ENCODE measurements around the gene MACROH2A2. TPM values are rescaled to one million over a fixed set of nuclear protein-coding genes. Genes with fewer than 3 reads are reported as not detected.
A peak's percentile ranks its signal among the peaks of the same experiment; 100 is the strongest.
"Not testable (repeated sequence)": the region's sequence is repeated elsewhere in the genome, so short reads cannot be mapped to it uniquely, and the experiment has no call there.

The MACROH2A2 gene
- total and polyA plus RNA-seq, 2 donors, result 10.7 to 12.9 TPM

DNA sequence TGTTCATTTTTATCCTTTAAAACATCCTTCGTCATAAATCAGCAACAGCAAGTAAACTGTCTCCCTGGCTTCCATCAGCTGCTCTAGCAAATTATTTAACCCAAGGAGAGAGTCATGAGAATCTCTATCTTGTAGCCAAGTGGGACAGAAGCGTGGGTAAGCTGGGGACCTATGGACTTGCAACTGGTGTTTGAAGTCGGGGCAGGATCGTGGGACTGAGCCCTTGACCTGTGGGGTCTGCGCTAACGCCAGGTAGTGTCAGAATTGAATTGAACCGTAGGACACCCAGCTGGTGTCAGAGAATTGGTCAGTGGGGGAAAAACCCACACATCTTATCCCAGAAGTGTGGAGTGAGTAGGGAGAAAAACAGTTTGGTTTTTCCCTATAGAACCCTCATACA lies 66.6 kb downstream of the MACROH2A2 start:
- peaks cover 0 to 8% of the 10 kb centered on the region in 2 donors for H3K4me1 ChIP-seq (ENCODE audit: control insufficient read depth in 2 of 2, insufficient read depth in 2 of 2, low read length in 2 of 2)
- 96% methylated on average over 7 of the region's 7 CpGs for WGBS
- no peaks in the 10 kb centered on the region for H3K36me3 ChIP-seq (ENCODE audit: control insufficient read depth in 2 of 2, insufficient read depth in 2 of 2, low read length in 1 of 2)
- H3K27ac ChIP-seq (ENCODE audit: low read depth in 1 of 2, low read length in 1 of 2), result no peak overlapping the region
- no peaks in the 10 kb centered on the region for H3K9me3 ChIP-seq (ENCODE audit: control insufficient read depth in 2 of 2, insufficient read depth in 1 of 2, low read length in 1 of 2)
- no peak overlapping the region for H3K4me3 ChIP-seq (ENCODE audit: low read length in 2 of 2)
- H3K27me3 ChIP-seq (ENCODE audit: control insufficient read depth in 2 of 2, insufficient read depth in 1 of 2, low read length in 1 of 2), result no peaks in the 10 kb centered on the region
- no peak for DNase-seq (ENCODE audit: low read depth in 6 of 9, low spot score in 9 of 9)

DNA sequence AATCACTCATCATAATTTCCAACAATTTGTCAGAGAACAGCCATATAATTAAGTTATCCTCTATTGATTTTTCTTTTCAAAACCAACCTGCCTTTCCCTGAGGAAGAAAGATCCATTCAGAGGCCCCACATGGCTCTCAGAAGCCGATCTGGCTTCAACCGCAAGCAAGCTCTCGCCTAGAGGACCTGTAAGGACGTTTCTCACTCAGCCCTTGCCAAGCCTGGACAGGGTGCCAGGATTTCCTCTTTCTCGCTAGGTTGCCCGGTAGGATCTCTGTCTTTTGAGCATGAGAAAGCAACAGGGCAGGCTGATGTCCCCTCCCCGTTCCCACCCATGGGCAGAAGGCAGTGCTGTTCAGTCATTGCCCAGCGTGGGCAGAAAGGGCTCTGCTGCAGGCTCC lies 67.0 kb downstream of the MACROH2A2 start:
- no peaks in the 10 kb centered on the region for H3K9me3 ChIP-seq (ENCODE audit: control insufficient read depth in 2 of 2, insufficient read depth in 1 of 2, low read length in 1 of 2)
- H3K4me3 ChIP-seq (ENCODE audit: low read length in 2 of 2), result no peak overlapping the region
- H3K27ac ChIP-seq (ENCODE audit: low read depth in 1 of 2, low read length in 1 of 2), result no peak overlapping the region
- H3K4me1 ChIP-seq (ENCODE audit: control insufficient read depth in 2 of 2, insufficient read depth in 2 of 2, low read length in 2 of 2), result peaks cover 0 to 11% of the 10 kb centered on the region in 2 donors
- WGBS, result 93% methylated on average over 8 of the region's 8 CpGs
- H3K27me3 ChIP-seq (ENCODE audit: control insufficient read depth in 2 of 2, insufficient read depth in 1 of 2, low read length in 1 of 2), result no peaks in the 10 kb centered on the region
- no peaks in the 10 kb centered on the region for H3K36me3 ChIP-seq (ENCODE audit: control insufficient read depth in 2 of 2, insufficient read depth in 2 of 2, low read length in 1 of 2)
- no peak for DNase-seq (ENCODE audit: low read depth in 6 of 9, low spot score in 9 of 9)

DNA sequence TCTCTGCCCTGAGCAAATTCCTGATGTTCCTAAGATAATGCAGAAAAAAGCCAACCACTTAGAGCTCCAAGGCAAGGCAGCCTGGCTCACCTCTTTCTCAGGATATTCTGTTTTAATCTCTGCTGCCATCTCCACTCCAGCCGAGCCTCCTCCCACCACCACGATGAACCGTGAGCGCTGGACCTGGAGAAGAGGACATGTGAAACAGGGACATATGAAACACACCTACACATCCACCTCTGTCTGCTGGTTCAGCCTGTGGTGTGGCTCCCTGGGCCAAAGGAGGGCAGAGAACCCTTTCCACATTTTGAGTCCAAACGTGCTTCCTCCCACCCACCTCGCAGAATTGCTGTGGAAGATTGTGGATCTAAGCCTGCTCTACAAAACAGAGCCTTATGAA lies 67.8 kb downstream of the MACROH2A2 start:
- H3K27me3 ChIP-seq (ENCODE audit: control insufficient read depth in 2 of 2, insufficient read depth in 1 of 2, low read length in 1 of 2), result no peaks in the 10 kb centered on the region
- no peaks in the 10 kb centered on the region for H3K36me3 ChIP-seq (ENCODE audit: control insufficient read depth in 2 of 2, insufficient read depth in 2 of 2, low read length in 1 of 2)
- DNase-seq (ENCODE audit: low read depth in 6 of 9, low spot score in 9 of 9), result no peak
- H3K27ac ChIP-seq (ENCODE audit: low read depth in 1 of 2, low read length in 1 of 2), result no peak overlapping the region
- H3K9me3 ChIP-seq (ENCODE audit: control insufficient read depth in 2 of 2, insufficient read depth in 1 of 2, low read length in 1 of 2), result peaks cover 0 to 2% of the 10 kb centered on the region in 2 donors
- 98% methylated on average over 6 of the region's 6 CpGs for WGBS
- H3K4me1 ChIP-seq (ENCODE audit: control insufficient read depth in 2 of 2, insufficient read depth in 2 of 2, low read length in 2 of 2), result peaks cover 0 to 16% of the 10 kb centered on the region in 2 donors
- no peak overlapping the region for H3K4me3 ChIP-seq (ENCODE audit: low read length in 2 of 2)

DNA sequence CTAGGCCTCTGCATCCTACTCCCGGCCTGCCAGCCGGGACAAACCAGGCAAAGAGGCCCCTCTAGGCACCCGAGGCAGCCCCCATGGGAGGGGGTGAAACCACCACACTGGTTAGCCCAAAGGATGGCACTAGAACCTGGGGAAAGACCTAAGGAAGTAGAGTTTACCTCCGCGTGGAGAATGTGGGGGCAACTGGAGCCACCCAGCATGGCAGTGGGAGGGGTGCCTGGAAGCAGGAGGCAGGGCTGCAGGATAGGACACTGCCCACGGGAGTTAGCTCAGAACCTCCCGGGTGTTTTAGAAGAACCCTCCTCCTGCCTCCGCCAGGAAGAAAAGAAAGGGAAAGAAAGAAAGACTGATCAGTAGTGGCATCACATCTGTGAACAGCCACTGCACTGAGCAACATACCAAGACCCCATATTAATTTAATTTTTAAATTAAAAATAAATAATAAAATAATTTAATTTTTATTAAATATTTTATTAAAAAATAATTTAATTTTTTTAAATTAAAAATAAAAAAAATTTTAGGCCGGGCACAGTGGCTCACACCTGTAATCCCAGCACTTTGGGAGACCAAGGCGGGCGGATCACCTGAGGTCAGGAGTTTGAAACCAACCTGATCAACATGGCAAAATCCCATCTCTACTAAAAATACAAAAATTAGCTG lies 68.8 kb downstream of the MACROH2A2 start:
- H3K36me3 ChIP-seq (ENCODE audit: control insufficient read depth in 2 of 2, insufficient read depth in 2 of 2, low read length in 1 of 2), result no peaks in the 10 kb centered on the region
- H3K27me3 ChIP-seq (ENCODE audit: control insufficient read depth in 2 of 2, insufficient read depth in 1 of 2, low read length in 1 of 2), result no peaks in the 10 kb centered on the region
- DNase-seq (ENCODE audit: low read depth in 6 of 9, low spot score in 9 of 9), result no peak
- peaks cover 0 to 25% of the 10 kb centered on the region in 2 donors for H3K4me1 ChIP-seq (ENCODE audit: control insufficient read depth in 2 of 2, insufficient read depth in 2 of 2, low read length in 2 of 2)
- H3K9me3 ChIP-seq (ENCODE audit: control insufficient read depth in 2 of 2, insufficient read depth in 1 of 2, low read length in 1 of 2), result peaks cover 0 to 2% of the 10 kb centered on the region in 2 donors
- 98% methylated on average over 11 of the region's 11 CpGs for WGBS
- H3K4me3 ChIP-seq (ENCODE audit: low read length in 2 of 2), result no peak overlapping the region
- H3K27ac ChIP-seq (ENCODE audit: low read depth in 1 of 2, low read length in 1 of 2), result no peak overlapping the region

DNA sequence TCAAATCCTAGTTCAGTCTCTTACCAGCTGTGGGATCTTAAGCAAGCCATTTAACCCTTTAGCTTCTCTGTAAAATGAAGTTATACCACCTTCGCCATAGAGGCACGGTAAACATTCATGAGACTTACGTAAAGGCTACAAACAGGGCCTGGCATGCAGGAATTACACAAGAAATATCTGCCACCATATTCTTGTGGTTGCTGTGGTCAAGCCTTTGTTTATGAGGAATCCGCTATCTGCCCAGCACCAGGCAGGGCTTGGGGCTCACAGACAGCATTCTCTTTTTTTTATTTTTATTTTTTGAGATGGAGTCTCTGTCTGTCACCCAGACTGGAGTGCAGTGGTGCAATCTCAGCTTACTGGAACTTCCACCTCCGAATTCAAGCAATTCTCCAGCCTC lies 70.1 kb downstream of the MACROH2A2 start:
- 98% methylated on average over 5 of the region's 5 CpGs for WGBS
- Histone ChIP-seq H3K36me3 (ENCODE audit: control insufficient read depth in 2 of 2, insufficient read depth in 2 of 2, low read length in 1 of 2) (no peaks in the 10 kb centered on the region), H3K9me3 (ENCODE audit: control insufficient read depth in 2 of 2, insufficient read depth in 1 of 2, low read length in 1 of 2) (peaks cover 0 to 2% of the 10 kb centered on the region in 2 donors), H3K4me3 (ENCODE audit: low read length in 2 of 2) (no peak overlapping the region), H3K27me3 (ENCODE audit: control insufficient read depth in 2 of 2, insufficient read depth in 1 of 2, low read length in 1 of 2) (no peaks in the 10 kb centered on the region), H3K27ac (ENCODE audit: low read depth in 1 of 2, low read length in 1 of 2) (no peak overlapping the region), H3K4me1 (ENCODE audit: control insufficient read depth in 2 of 2, insufficient read depth in 2 of 2, low read length in 2 of 2) (peaks cover 0 to 25% of the 10 kb centered on the region in 2 donors)
- DNase-seq (ENCODE audit: low read depth in 6 of 9, low spot score in 9 of 9), result no peak

DNA sequence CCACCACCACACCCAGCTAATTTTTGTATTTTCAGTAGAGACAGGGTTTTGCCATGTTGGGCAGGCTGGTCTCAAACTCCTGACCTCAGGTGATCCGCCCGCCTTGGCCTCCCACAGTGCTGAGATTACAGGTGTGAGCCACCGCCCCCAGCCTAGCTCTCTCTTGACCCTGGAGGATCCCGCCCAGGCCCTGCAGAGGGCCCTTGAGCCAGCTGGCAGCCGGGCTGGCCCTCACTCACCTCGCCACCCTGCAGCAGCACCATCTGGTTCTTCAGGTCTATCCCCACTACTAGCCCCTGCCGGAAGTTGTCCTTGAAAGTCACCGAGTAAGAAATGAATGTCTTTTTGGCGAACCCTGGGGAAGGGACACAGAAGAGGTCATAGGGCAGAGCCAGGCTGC lies 70.5 kb downstream of the MACROH2A2 start:
- H3K4me1 ChIP-seq (ENCODE audit: control insufficient read depth in 2 of 2, insufficient read depth in 2 of 2, low read length in 2 of 2), result peaks cover 0 to 25% of the 10 kb centered on the region in 2 donors
- not testable (repeated sequence) for H3K27ac ChIP-seq (ENCODE audit: low read depth in 1 of 2, low read length in 1 of 2); H3K4me3 ChIP-seq (ENCODE audit: low read length in 2 of 2); H3K27me3 ChIP-seq (ENCODE audit: control insufficient read depth in 2 of 2, insufficient read depth in 1 of 2, low read length in 1 of 2); DNase-seq (ENCODE audit: low read depth in 6 of 9, low spot score in 9 of 9); H3K36me3 ChIP-seq (ENCODE audit: control insufficient read depth in 2 of 2, insufficient read depth in 2 of 2, low read length in 1 of 2); H3K9me3 ChIP-seq (ENCODE audit: control insufficient read depth in 2 of 2, insufficient read depth in 1 of 2, low read length in 1 of 2)
- WGBS, result 96% methylated on average over 9 of the region's 9 CpGs

DNA sequence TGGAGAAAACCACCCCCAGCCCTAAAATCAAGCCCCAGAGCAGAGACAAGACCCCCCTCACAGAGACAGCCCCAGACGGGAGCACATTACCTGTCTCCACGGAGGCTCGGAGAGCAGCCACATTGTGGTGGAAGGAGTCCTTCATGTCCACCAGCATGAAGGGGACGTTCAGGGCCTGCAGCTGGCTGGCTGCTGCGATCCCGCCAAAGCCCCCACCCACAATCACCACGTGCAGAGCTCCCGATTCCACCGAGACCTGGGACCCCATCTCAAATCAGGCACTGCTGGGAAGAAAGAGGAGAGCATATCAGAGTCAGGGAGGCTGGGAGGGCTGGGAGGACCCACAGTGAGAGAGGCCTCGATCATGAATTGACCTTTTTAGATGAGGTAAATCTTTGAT lies 71.2 kb downstream of the MACROH2A2 start:
- Histone ChIP-seq H3K4me1 (ENCODE audit: control insufficient read depth in 2 of 2, insufficient read depth in 2 of 2, low read length in 2 of 2) (peaks cover 0 to 25% of the 10 kb centered on the region in 2 donors), H3K4me3 (ENCODE audit: low read length in 2 of 2) (no peak overlapping the region), H3K27me3 (ENCODE audit: control insufficient read depth in 2 of 2, insufficient read depth in 1 of 2, low read length in 1 of 2) (no peaks in the 10 kb centered on the region), H3K27ac (ENCODE audit: low read depth in 1 of 2, low read length in 1 of 2) (no peak overlapping the region), H3K9me3 (ENCODE audit: control insufficient read depth in 2 of 2, insufficient read depth in 1 of 2, low read length in 1 of 2) (peaks cover 0 to 2% of the 10 kb centered on the region in 2 donors), H3K36me3 (ENCODE audit: control insufficient read depth in 2 of 2, insufficient read depth in 2 of 2, low read length in 1 of 2) (no peaks in the 10 kb centered on the region)
- WGBS, result 96% methylated on average over 10 of the region's 10 CpGs
- DNase-seq (ENCODE audit: low read depth in 6 of 9, low spot score in 9 of 9), result no peak

DNA sequence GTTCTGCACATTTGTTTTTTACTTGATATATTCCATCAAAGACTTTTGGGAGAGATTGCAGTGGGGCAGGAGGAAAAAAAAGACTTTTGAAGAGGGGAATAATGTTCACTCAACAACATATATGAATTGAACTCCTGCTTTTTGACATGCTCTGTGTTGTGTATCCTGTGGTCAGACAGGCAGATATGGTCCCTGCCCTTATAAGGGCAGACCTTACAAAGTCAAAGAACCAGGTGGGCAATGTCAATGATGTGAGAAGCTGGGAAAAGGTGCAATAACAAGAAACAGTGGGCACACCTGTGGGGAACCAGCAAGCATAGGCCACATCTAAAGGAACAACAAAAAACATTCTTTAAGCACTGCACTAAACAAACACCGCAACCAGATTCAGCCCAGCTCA lies 71.8 kb downstream of the MACROH2A2 start:
- WGBS, result 85% methylated on average over 1 of the region's 1 CpG
- Histone ChIP-seq H3K4me3 (ENCODE audit: low read length in 2 of 2) (no peak overlapping the region), H3K4me1 (ENCODE audit: control insufficient read depth in 2 of 2, insufficient read depth in 2 of 2, low read length in 2 of 2) (peaks cover 0 to 25% of the 10 kb centered on the region in 2 donors), H3K27me3 (ENCODE audit: control insufficient read depth in 2 of 2, insufficient read depth in 1 of 2, low read length in 1 of 2) (no peaks in the 10 kb centered on the region), H3K36me3 (ENCODE audit: control insufficient read depth in 2 of 2, insufficient read depth in 2 of 2, low read length in 1 of 2) (no peaks in the 10 kb centered on the region), H3K9me3 (ENCODE audit: control insufficient read depth in 2 of 2, insufficient read depth in 1 of 2, low read length in 1 of 2) (peaks cover 0 to 2% of the 10 kb centered on the region in 2 donors), H3K27ac (ENCODE audit: low read depth in 1 of 2, low read length in 1 of 2) (no peak overlapping the region)
- peak in 1 of 9 donors; percentile 16 for DNase-seq (ENCODE audit: low read depth in 6 of 9, low spot score in 9 of 9)

DNA sequence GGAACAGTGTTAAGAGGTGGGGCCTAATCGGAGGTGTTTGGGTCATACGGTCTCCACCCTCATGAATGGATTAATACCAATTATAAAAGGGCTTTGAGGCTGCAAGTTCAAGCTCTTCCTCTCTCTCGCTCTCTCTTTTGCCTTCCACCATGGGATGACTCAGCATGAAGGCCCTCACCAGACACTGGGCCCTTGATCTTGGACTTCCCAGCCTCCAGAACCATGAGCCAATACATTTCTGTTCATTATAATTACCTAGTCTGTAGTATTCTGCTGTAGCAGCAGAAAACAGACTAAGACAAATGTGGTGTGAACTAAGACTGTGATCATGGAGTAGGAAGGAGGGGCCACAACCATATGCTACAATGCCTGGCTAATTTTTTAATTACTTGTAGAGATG lies 72.3 kb downstream of the MACROH2A2 start:
- Histone ChIP-seq H3K9me3 (ENCODE audit: control insufficient read depth in 2 of 2, insufficient read depth in 1 of 2, low read length in 1 of 2) (peaks cover 0 to 2% of the 10 kb centered on the region in 2 donors), H3K27ac (ENCODE audit: low read depth in 1 of 2, low read length in 1 of 2) (no peak overlapping the region)

More for the DNA sequence above, 72.3 kb downstream of the MACROH2A2 start:
- DNase-seq (ENCODE audit: low read depth in 6 of 9, low spot score in 9 of 9), result no peak
- 98% methylated on average over 3 of the region's 3 CpGs for WGBS
- no peaks in the 10 kb centered on the region for H3K36me3 ChIP-seq (ENCODE audit: control insufficient read depth in 2 of 2, insufficient read depth in 2 of 2, low read length in 1 of 2)
- no peaks in the 10 kb centered on the region for H3K27me3 ChIP-seq (ENCODE audit: control insufficient read depth in 2 of 2, insufficient read depth in 1 of 2, low read length in 1 of 2)
- peaks cover 0 to 25% of the 10 kb centered on the region in 2 donors for H3K4me1 ChIP-seq (ENCODE audit: control insufficient read depth in 2 of 2, insufficient read depth in 2 of 2, low read length in 2 of 2)
- H3K4me3 ChIP-seq (ENCODE audit: low read length in 2 of 2), result no peak overlapping the region
